Activated T-helper 1 cell treated with anti-CD3 and anti-CD28 coated beads, Interleukin-12 subunit alpha, Interleukin-12 subunit beta, Interleukin-2, Interleukin-4 antibody, amounts not matched to agents 30 ng/mL and 10 ng/mL and 1 ng/mL, durations not matched to agents 14 hours and 24 hours and 36 hours (primary cell): ENCODE data around the gene SIGLEC14. TPM values are rescaled to one million over a fixed set of nuclear protein-coding genes. Genes with fewer than 3 reads are reported as not detected.
A peak's percentile ranks its signal among the peaks of the same experiment; 100 is the strongest.
"Not testable (repeated sequence)": the region's sequence is repeated elsewhere in the genome, so short reads cannot be mapped to it uniquely, and the experiment has no call there.

Experiments
- DNase-seq: peaks from one replicate; pipeline ENCODE4 v3.0.0; 2021; ENCODE audit warnings: low spot score
- H3K27ac Mint-ChIP-seq: one replicate; pipeline ENCODE4 v1.8.0; 2021; ENCODE audit warnings: mild to moderate bottlenecking, mixed read lengths
- H3K27me3 Mint-ChIP-seq: one replicate; pipeline ENCODE4 v1.8.0; 2022; ENCODE audit warnings: mild to moderate bottlenecking, moderate library complexity, mixed read lengths; ENCODE audit not compliant: insufficient read depth
- H3K36me3 Mint-ChIP-seq: one replicate; pipeline ENCODE4 v1.8.0; 2021; ENCODE audit warnings: low read depth, mixed read lengths
- H3K4me1 Mint-ChIP-seq: one replicate; pipeline ENCODE4 v1.8.0; 2021; ENCODE audit warnings: low read depth, mixed read lengths
- H3K4me3 Mint-ChIP-seq: one replicate; pipeline ENCODE4 v1.8.0; 2021; ENCODE audit warnings: mild to moderate bottlenecking, moderate library complexity, mixed read lengths
- H3K9me3 Mint-ChIP-seq: one replicate; pipeline ENCODE4 v1.8.0; 2021; ENCODE audit warnings: mixed read lengths
- intact Hi-C: fragments of 100-400 bp; cut with micrococcal nuclease; formaldehyde crosslinking; loops from one replicate; pipeline ENCODE4 v1.15.1; 2024
- total RNA-seq: library from RNA; stranded (reverse); gene quantifications from 2 replicates; pipeline ENCODE4 v1.2.3, GENCODE V29; 2022

The SIGLEC14 gene
- total RNA-seq, 1 donor from 2014 or later = not detected

DNA sequence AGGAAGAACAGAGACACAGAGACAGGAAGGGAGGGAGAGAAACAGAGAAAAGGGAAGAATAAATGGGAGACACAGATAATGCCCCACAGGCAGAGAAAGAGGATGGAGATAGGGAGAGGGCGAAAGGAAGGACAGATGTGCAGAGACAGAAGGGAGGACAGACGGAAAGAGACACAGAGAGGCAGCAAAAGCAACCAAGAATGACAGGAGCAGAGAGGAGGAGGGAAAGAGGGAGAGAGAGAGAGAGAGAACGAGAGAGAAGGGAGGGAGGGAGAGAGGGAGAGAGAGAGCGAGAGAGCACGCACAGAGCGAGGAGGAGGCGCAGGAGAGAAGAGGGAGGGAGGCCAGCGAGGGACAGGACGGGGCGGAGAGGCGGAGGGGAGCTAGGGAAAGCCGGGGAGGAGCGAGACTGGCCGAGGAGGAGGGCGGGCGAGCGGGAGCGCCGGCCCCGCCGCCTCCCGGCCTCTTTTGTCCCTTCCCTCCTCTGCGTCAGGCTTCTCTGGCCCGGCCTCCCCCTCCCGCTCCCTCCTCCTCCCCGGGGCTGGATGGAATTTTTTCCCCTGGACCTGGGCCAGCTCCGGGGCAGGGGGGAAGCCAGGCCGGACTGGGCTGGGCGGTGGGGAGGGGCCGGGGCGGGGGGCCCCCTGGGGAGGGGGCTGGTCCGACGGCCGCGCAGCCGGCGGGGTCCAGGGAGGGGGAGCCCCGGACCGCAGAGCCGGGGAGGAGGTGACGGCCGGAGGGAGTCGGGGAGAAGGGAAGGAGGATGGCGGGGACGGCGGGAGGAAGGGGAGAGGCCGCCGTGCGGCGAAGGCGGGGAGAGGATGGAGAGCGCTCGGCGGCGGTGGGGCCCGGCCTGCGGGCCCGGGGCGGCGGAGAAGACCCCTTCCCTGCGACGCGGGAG is 42.3 kb upstream of the SIGLEC14 start:
- peaks cover 3% of the 10 kb centered on the region for H3K36me3 Mint-ChIP-seq
- peak overlapping the region; percentile 71 for H3K27ac Mint-ChIP-seq
- peaks cover 15% of the 10 kb centered on the region for H3K27me3 Mint-ChIP-seq
- H3K4me1 Mint-ChIP-seq = peaks cover 11% of the 10 kb centered on the region
- H3K9me3 Mint-ChIP-seq = peaks cover 22% of the 10 kb centered on the region
- intact Hi-C loops = no loop called here
- no peak for DNase-seq
- H3K4me3 Mint-ChIP-seq = peak overlapping the region; percentile 86

DNA sequence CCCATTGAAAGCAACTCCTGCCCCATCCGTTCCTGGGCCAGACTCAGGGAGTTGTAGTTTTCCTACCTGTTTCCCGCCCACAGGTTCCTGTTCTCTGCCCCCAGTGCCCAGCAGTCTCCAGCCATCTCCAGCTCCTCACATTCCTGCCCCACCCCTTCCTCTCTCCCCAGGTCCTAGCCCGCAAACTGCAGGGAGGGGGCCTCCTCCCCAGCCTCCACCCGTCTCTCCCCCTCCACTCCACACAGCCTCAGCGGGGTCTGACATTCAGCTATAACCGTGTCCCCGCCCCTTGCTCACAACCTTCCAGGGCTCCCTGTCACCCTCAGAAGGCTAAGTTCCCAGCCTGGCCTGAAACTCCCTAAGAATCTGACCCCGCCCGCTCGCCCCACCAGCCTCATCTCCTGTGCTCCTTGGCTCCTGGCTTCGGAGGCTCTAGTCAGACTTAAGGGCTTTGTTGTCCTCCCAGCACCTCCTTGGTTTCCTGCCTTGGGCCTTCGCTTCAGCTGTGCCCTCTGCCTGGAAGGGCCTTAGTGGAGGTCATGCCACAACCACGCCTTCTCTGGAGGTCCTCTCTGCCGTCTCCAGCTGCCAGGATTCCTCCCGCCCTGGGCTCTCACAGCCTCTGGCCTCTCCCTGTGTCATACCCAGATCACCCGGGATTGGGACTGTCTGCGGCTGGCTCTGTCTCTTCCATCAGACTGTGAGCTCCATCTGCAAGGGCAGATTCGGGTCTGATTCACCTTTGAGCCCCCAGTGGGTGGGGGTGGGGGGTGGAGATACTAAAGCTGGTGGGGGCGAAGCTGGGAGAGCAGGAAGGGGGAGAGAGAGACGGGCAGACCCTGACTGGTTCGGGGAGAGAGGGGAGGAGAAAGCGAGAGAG is 41.4 kb upstream of the SIGLEC14 start:
- Mint-ChIP-seq H3K4me3 (peak overlapping the region; percentile 86), H3K27ac (peak overlapping the region; percentile 71), H3K36me3 (peaks cover 3% of the 10 kb centered on the region), H3K27me3 (peaks cover 15% of the 10 kb centered on the region), H3K4me1 (peaks cover 11% of the 10 kb centered on the region), H3K9me3 (peaks cover 24% of the 10 kb centered on the region)
- intact Hi-C loops = no loop called here
- DNase-seq = no peak

- peaks cover 24% of the 10 kb centered on the region for H3K9me3 Mint-ChIP-seq
- no peak overlapping the region for H3K4me3 Mint-ChIP-seq
- intact Hi-C loops = no loop called here
- H3K27ac Mint-ChIP-seq = no peak overlapping the region
- H3K36me3 Mint-ChIP-seq = no peaks in the 10 kb centered on the region
- no peak for DNase-seq
- H3K27me3 Mint-ChIP-seq = peaks cover 15% of the 10 kb centered on the region
- H3K4me1 Mint-ChIP-seq = peaks cover 7% of the 10 kb centered on the region
These were observed 39.5 kb upstream of the SIGLEC14 start for GRCh38 chr19:51686171-51686570.

DNA sequence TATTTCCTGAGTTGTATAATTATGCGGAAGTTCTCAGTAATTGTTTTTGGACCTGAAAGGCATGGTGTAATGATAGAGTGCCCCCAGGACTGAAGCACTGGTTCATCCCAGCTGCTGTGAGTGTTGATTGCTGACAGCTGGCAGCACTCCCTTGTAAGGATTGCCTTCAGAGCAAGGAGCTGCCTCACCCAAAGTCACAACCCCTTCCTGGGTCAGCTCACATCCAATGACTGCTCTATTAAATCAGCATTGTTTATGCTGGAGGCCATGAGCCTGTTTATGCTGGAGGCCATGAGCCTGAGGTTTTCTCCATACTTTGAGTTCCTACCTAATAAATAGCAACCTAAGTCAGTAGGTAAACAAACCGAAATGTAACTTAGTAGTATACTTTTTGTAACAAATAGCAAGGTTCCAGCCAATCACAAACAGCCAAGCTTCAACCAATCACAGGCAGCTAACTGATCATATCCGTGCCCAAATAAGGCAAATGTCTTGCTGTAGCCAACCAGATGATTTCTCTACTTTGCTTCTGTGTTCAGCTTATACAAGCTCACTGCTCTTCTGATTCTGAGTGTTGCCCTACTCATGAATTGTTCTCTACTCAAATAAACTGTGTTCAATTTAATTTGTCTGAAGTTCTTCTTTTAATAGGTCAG is 34.8 kb upstream of the SIGLEC14 start:
- DNase-seq = no peak
- no peaks in the 10 kb centered on the region for H3K36me3 Mint-ChIP-seq
- no peaks in the 10 kb centered on the region for H3K4me1 Mint-ChIP-seq
- no peak overlapping the region for H3K4me3 Mint-ChIP-seq
- peaks cover 2% of the 10 kb centered on the region for H3K27me3 Mint-ChIP-seq
- H3K27ac Mint-ChIP-seq = no peak overlapping the region
- H3K9me3 Mint-ChIP-seq = peaks cover 37% of the 10 kb centered on the region
- intact Hi-C loops = no loop called here

DNA sequence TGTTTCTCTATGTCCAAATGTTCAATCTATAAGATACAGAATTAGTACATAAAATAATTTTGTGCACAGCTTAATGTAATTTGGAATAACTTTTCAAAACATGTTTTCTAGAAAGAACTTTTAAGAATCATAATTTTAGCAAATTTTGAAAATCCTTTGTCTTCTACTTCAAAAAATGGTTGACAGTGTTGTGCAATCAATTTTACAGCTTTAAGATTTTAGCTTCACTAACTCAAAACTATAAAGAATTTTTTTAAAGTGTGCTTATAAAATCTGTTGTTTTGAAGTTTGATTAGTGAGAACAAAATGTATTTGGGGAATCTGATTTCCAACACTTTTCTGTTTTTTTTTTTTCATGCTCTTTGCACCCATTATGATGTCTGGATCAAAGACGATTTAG is 33.8 kb upstream of the SIGLEC14 start:
- Mint-ChIP-seq H3K27me3 (no peaks in the 10 kb centered on the region), H3K9me3 (peaks cover 30% of the 10 kb centered on the region), H3K4me1 (no peaks in the 10 kb centered on the region), H3K27ac (no peak overlapping the region), H3K36me3 (no peaks in the 10 kb centered on the region), H3K4me3 (no peak overlapping the region)
- intact Hi-C loops = no loop called here
- no peak for DNase-seq

DNA sequence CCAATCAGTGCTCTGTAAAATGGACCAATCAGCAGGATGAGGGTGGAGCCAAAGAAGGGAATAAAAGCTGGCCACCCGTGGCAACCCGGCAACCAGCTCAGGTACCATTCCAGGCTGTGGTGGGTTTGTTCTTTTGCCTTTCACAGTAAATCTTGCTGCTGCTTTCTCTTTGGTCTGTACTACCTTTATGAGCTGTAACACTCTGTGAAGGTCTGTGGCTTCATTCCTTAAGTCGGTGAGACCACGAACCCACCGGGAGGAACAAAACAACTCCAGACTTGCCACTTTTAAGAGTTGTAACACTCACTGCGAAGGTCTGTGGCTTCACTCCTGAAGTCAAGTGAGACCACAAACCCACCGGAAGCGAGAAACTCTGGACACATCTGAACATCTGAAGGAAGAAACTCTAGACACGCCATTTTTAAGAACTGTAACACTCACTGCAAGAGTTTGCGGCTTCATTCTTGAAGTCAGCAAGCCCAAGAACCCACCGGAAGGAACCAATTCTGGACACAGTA is 30.0 kb upstream of the SIGLEC14 start:
- intact Hi-C loops = no loop called here
- no peaks in the 10 kb centered on the region for H3K36me3 Mint-ChIP-seq
- no peaks in the 10 kb centered on the region for H3K4me1 Mint-ChIP-seq
- H3K4me3 Mint-ChIP-seq = no peak overlapping the region
- peaks cover 2% of the 10 kb centered on the region for H3K27me3 Mint-ChIP-seq
- peaks cover 18% of the 10 kb centered on the region for H3K9me3 Mint-ChIP-seq
- no peak overlapping the region for H3K27ac Mint-ChIP-seq
- DNase-seq = no peak

DNA sequence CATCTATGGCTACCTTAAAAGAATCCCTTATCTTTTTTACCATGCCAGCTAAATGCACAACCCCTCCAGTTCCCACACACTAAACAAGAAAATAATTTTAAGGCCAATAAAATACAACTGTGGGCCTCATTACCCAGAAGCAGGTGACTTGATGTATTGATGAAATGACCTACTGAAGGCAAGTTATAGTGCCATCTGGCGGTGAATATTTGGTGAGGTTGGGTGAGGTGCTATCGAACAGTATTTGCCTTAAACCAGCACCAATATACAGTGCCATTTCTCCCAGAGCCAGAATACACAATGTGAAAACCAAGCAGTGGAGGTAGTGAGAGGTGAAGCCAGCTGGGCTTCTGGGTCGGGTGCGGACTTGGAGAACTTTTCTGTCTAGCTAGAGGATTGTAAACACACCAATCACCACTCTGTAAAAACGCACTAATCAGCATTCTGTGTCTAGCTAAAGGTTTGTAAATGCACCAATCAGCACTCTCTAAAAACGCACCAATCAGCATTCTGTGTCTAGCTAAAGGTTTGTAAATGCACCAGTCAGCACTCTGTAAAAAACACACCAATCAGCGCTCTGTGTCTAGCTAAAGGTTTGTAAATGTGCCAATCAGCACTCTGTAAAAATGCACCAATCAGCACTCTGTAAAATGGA is 29.4 kb upstream of the SIGLEC14 start:
- H3K4me3 Mint-ChIP-seq, intact Hi-C loops, H3K4me1 Mint-ChIP-seq, H3K27ac Mint-ChIP-seq, H3K27me3 Mint-ChIP-seq, DNase-seq, H3K36me3 Mint-ChIP-seq: not testable (repeated sequence)
- H3K9me3 Mint-ChIP-seq = peaks cover 18% of the 10 kb centered on the region

GRCh38 chr19:51668216-51668615 is 21.6 kb upstream of the SIGLEC14 start:
- intact Hi-C loops = loop anchor here (10.0 kb wide), 1 partner anchor 107 kb away; no protein-coding TSS in a partner anchor
- Mint-ChIP-seq H3K27ac (no peak overlapping the region), H3K4me3 (no peak overlapping the region), H3K36me3 (no peaks in the 10 kb centered on the region), H3K4me1 (no peaks in the 10 kb centered on the region), H3K27me3 (peaks cover 12% of the 10 kb centered on the region), H3K9me3 (peaks cover 5% of the 10 kb centered on the region)
- no peak for DNase-seq

DNA sequence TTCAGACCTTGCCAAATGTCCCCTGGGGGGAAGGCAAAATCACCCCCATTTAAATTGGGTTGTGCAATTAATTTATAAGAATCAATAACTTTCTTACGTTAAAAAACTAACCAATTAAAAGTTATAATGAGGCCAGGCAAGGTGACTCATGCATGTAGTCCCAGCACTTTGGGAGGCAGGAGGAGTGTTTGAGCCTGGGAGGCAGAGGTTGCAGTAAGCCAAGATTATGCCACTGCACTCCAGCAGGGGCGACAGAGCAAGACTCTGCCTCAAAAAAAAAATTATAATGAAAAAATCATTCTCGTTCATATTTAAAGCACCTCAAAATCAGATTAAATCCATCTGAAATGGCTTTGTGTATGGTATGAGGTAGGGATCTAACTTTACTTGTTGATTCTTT is 18.4 kb upstream of the SIGLEC14 start:
- H3K4me1 Mint-ChIP-seq = no peaks in the 10 kb centered on the region
- H3K27ac Mint-ChIP-seq = no peak overlapping the region
- intact Hi-C loops = loop anchor here (10.0 kb wide), 1 partner anchor 110 kb away; no protein-coding TSS in a partner anchor
- DNase-seq = no peak
- H3K36me3 Mint-ChIP-seq = no peaks in the 10 kb centered on the region
- no peaks in the 10 kb centered on the region for H3K9me3 Mint-ChIP-seq
- H3K27me3 Mint-ChIP-seq = peaks cover 13% of the 10 kb centered on the region
- H3K4me3 Mint-ChIP-seq = no peak overlapping the region

- intact Hi-C loops = loop anchor here (10.0 kb wide), 1 partner anchor 111 kb away; no protein-coding TSS in a partner anchor
- Mint-ChIP-seq H3K36me3 (no peaks in the 10 kb centered on the region), H3K4me3 (no peak overlapping the region), H3K27me3 (peaks cover 13% of the 10 kb centered on the region), H3K9me3 (no peaks in the 10 kb centered on the region), H3K27ac (no peak overlapping the region), H3K4me1 (no peaks in the 10 kb centered on the region)
- no peak for DNase-seq
These were observed 17.5 kb upstream of the SIGLEC14 start for GRCh38 chr19:51664131-51664530.

- Mint-ChIP-seq H3K27me3 (peaks cover 13% of the 10 kb centered on the region), H3K36me3 (no peaks in the 10 kb centered on the region), H3K4me1 (no peaks in the 10 kb centered on the region), H3K27ac (no peak overlapping the region), H3K4me3 (no peak overlapping the region), H3K9me3 (no peaks in the 10 kb centered on the region)
- no peak for DNase-seq
- intact Hi-C loops = loop anchor here (10.0 kb wide), 1 partner anchor 111 kb away; no protein-coding TSS in a partner anchor
These were observed 17.0 kb upstream of the SIGLEC14 start for GRCh38 chr19:51663650-51664049.
